ENCODE data around the gene APH1B.

DNA sequence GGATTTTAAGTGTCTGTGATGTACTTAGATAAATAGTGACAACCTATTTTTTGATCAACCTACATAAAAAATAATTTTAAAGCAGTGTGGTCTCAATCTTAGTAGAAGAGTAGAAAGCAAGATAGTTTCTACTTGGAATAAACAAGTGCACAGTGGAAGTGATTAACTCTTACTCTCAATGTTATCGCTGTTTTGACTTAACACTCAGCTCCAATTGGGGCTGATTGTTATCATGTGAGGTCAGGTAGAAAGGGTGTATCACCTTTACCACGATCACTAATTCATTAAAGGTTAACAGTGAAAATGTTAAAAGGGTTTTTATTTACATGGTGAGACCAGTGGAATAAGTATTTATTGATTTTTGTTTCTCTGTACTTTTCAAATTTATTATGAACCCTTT, 22.4 kb upstream of the APH1B start:
- TF ChIP-seq, protein P1, sequence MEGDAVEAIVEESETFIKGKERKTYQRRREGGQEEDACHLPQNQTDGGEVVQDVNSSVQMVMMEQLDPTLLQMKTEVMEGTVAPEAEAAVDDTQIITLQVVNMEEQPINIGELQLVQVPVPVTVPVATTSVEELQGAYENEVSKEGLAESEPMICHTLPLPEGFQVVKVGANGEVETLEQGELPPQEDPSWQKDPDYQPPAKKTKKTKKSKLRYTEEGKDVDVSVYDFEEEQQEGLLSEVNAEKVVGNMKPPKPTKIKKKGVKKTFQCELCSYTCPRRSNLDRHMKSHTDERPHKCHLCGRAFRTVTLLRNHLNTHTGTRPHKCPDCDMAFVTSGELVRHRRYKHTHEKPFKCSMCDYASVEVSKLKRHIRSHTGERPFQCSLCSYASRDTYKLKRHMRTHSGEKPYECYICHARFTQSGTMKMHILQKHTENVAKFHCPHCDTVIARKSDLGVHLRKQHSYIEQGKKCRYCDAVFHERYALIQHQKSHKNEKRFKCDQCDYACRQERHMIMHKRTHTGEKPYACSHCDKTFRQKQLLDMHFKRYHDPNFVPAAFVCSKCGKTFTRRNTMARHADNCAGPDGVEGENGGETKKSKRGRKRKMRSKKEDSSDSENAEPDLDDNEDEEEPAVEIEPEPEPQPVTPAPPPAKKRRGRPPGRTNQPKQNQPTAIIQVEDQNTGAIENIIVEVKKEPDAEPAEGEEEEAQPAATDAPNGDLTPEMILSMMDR (conservative IDR thresholded peaks at IDR 0.05; ENCODE audit: low read depth, low read length) = no peak
- no peak for TF ChIP-seq EZH2 (IDR thresholded peaks at IDR 0.05; ENCODE audit: borderline replicate concordance, low read depth, low read length, poor library complexity, severe bottlenecking)
